ELR (cell line): Measurements from ENCODE around the gene SLC22A2.
"Not testable (repeated sequence)": the region's sequence is repeated elsewhere in the genome, so short reads cannot be mapped to it uniquely, and the experiment has no call there.

Source experiments
- DNase-seq: peaks from one replicate; pipeline ENCODE4 v3.0.0-alpha.2; 2015; ENCODE audit warnings: low read depth

The SLC22A2 gene

DNA sequence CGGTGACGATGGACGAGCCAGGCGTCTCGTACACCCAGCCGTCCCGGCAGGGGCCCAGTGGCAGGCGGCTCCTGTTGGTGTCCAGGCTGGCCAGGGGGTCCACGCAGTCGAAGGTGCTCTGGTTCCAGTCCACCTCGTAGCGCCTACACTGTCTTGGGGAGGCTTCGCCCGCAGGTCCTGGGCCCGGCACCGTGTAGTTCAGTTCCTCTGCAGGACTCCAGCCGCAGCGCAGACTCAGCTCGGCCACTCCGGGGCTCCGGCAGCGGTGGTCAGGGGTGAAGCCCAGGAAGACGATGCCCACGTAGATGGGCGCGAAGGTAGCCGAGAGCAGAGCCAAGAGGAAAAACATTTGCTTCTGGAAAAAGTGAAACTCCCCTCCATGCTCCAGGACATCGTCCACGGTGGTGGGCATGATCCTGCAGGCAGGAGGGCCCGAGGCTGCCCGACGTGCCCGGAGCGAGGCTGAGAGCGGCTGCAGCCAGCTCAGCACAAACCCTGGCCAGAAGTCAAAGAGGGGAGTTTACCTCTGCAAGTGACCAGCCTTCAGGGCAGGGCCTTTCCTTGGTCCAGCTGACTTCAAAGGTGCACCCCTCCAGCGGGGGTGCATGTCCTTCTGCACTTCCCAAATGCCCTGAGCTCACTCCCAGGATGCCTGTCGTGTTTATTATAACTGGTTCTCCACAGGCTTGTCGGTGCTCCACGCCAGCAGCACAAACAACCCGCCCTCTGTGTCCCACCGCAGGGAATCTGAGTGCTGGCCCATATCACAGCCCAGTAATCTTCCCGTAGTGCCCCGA is at the start of gene SLC22A2:
SLC22A2 (minus strand) TSS at position 476 of the 797 bp plus-strand sequence; CDS start at position 412, 64 bp downstream.
- DNase-seq, result no peak

DNA sequence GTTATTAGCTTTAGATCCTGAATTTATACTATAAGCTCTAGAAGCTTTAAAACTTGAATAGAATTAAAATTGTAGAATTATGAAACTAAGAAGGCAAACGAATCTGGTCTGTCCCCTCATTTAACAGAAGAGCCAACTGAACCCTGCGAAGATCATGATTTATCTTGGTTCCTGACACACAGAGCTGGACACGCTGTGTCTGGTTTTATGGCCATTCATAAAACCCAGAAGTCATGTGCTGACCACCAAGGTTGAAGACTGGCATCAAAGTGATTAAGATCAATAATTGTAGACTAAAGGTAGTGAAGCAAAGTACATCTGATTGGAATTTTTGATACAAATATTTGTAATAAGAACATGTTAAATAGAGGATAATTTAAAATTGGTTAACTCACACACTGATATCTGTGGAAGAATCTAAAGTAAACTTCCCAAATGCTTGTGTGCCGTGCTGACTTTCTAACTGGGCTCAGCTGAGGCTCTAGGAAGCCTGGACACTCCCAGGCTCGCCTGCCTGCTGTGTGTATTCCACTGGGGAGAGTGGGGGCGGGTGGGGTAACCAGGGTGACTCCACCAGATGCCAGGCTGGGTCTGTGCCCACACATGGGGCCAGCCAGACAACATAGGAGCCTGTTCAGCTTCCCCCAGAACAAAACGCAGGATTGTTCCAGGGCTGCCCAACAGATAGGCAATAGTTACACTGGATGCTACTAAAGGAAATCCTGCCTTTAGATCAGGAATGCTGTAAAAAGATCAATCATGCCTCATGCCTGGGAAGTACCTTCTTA is 47.5 kb upstream of the SLC22A2 start:
- no peak for DNase-seq

DNA sequence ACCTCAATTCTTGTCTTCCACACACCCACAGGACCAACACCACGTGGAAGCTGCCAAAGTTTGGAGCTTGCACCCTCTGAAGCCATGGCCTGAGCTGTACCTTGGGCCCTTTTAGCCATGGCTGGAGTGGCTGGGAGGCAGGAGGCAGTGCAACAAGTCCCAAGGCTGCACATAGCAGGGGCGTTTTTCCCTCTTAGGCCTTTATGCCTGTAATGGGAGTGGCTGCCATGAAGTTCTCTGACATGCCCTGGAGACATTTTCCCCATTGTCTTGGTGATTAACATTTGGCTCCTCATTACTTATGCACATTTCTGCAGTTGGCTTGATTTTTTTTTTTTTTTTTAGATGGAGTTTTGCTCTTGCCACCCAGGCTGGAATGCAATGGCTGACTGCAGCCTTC is 45.2 kb upstream of the SLC22A2 start:
- no peak for DNase-seq

DNA sequence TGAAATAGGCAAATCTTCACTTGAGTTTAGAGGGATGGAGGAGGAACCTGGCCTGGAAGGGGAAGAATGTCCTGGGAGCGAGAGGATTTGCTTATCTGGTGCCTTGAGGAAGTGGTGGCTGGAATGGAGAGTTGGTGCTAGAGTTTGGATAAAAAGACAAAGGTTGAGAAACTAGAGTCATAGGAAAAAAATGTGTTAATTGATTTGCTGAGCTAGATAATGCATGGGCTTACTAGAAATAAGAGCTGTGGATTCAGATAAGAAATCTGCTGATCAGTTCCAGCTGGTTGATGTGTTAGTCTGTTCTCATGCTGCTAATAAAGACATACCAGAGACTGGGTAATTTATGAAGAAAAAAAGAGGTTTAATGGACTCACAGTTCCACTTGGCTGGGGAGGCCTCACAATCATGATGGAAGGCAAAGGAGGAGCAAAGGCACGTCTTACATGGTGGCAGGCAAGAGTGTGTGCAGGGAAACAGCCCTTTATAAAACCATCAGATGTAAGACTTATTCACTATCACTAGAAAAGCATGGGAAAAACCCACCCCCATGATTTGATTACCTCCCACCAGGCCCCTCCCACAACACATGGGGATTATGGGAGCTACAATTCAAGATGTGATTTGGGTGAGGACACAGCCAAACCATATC is 43.9 kb upstream of the SLC22A2 start:
- not testable (repeated sequence) for DNase-seq

- no peak for DNase-seq
Measured at GRCh38 chr6:160301339-160301738, 42.7 kb upstream of the SLC22A2 start.

DNA sequence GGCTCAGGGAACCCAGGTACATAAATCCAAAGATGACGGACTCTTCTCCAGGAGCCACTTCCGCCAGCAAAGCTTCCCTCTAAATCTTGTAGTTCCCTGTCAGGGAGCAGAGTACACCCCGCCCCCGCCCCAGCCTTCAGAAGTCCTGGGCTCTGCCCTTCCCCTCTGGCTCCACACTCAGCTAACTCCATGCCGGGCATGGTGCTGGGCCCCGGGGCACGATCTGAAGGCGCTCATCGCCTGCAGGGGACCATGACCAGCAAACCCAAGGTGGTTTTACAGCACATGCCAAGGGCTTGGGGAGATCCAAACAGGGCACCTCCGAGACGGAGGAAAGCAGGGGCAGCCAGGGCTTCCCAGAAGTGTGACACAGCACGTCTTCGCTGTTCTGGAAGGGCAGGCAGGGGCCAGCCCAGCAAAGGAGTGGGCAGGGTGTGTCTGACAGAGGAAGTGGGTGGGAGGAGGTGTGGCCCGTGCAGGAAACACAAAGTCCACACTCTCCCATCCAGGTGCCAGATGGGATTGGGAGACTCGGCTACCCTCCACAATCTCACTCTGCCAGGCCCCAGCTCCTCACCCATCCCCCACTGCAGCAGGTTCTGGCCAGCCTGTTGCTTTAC is 41.6 kb upstream of the SLC22A2 start:
- no peak for DNase-seq

DNA sequence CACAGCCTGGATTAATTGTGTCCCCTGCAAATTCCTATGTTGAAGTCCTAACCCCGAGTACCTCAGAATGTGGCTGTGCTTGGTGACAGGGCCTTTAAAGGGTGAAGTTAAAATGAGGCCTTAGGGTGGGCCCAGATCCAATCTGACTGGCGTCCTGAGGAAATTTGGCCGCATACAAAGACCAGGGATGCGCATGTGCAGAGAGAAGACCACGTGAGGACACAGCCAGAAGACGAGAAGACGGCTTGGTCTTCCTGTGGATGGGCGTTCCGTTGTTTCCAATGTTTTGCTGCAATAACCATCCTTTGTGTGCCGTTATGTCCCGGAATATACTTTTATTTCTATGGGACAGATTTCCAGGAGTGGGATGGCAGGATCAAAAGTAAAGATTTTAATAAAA is 40.9 kb upstream of the SLC22A2 start:
- no peak for DNase-seq

DNA sequence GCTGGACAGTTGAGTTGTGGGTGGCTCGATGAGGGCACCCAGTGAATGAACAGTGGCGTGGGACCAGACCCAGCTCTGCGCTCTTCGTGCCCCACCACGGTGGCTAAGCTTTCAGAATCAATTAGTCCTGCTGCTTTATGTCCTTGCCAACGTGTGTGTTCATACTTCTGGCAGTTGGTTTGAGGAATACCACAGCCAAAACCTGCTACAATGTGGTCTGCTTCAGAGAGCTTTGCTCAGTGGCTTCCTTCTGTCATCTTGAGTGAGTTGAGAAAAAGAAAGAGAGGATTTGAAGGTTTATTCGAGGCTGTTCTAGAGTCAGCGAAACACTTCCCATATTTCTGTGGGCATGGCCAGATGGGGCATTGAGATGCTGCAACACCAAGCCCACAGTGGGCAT is 39.5 kb upstream of the SLC22A2 start:
- no peak for DNase-seq

DNA sequence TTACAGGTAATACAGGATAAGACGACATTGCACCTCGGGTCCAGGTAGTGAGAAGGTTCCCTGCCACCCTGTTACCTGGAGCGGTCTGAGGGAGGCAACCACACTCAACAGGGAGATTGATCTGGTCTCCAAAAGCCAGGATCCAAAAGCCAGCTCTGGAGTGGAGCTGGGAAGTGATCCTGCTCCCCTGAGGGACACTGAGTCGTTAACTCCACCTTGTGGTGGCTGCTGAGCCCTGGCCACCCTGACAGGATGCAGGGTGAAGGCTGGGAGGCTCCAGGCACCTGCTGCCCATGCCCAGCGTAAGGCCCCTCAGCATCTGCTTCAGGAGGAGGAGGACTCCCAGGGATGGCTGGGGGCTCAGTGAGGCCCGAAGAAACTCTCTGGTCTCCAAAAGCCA is 38.7 kb upstream of the SLC22A2 start:
- DNase-seq, result peak; percentile 24

GRCh38 chr6:160293844-160294243 is 35.2 kb upstream of the SLC22A2 start:
- peak; percentile 30 for DNase-seq

- no peak for DNase-seq
Measured at GRCh38 chr6:160285541-160286105, 27.0 kb upstream of the SLC22A2 start.

DNA sequence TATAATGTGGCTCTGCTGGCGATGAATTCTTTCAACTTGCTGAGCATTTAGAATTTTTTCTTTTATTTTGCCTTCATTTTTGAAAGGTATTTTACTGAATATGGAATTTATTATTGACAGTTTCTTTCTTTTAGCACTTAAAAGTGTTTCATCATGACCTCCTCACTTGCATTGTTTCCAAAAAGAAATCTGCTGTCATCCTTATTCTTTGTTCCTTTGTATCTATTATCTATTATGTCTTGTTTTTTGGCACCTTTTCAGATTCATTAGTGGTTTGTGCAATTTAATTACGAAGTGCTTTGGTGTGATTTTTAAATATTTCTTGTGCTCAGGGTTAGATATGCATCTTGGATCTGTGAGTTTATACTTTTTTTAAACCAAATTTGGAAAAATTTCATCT is 26.0 kb upstream of the SLC22A2 start:
- DNase-seq, result no peak

GRCh38 chr6:160282444-160282843 is 23.8 kb upstream of the SLC22A2 start:
- no peak for DNase-seq

DNA sequence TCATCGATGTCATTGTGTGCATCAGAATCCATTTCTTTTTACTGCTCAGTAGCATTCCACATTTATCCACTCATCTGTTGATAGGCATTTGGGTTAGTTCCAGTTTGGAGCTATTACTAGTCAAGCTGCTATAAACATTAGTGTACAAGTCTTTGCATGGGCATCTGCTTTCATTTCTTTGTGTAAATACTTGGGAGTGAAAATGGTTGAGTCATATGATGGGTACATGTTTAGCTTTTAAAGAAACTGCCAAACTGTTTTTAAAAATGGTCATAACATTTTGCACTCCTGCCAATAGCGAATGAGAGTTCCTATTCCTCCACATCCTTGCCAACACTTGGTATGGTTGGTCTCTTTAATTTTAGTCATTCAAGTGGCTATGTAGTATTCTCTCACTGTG is 21.2 kb upstream of the SLC22A2 start:
- peak; percentile 74 for DNase-seq

DNA sequence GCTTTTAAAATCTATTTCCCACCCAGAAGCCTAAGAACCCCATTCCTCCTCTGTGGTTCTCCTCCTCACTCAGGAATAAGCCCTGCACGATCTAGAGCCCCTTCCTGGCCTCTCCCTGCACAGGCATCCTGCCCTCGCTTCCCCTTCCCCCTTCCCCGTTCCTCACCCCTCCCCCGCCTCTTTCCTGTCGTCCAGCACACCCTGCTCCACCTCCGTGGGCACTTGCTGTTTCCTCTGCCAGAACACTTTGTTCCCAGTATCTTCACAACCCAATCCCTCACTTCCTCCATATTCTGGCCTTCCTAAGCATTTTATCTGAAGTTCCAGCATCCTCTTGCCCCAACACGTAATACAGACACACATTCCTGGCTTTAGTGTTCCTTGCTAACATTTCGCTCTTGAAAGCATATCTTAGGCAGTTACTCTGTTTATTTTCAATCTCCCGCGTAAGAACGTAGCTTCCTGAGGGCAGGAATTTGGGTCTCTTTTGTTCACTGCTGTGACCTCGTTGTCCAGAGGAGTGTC is 20.2 kb upstream of the SLC22A2 start:
- no peak for DNase-seq

DNA sequence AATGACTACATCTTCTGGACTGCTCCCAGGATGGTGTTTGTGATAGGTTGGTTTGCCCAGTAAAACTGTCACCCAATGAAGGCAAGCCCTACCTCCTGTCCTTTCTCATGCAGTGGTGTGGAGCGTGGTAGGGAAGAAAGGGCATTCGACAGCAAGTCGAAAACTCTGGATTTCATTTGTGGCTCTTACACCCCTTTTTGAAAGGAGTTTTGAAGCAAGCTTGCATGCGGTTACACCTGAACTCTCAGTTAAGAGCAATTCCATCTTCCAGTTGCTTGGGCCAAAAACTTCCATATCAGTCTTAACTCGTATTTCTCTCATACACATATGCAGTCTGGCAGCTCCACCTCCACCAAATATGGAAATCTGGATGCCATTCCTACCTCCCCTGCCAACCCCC is 19.7 kb upstream of the SLC22A2 start:
- no peak for DNase-seq

GRCh38 chr6:160277546-160277945 is 18.9 kb upstream of the SLC22A2 start:
- no peak for DNase-seq

- DNase-seq, result no peak
Measured at GRCh38 chr6:160277144-160277543, 18.5 kb upstream of the SLC22A2 start.

DNA sequence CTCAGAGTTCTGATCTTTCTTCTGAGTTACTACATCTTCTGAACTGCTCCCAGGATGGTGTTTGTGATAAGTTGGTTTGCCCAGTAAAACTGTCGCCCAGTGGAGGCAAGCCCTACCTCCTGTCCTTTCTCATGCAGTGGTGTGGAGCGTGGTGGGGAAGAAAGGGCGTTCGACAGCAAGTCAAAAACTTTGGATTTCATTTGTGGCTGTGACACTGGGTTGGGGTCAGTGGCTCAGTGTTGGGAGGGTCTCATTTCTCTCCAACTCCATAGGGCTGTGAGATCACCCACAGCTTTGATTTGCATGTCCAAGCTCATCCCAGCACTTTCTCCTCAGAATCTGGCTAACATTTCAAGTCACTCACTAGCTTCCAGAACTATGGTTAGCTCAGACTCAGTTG is 17.5 kb upstream of the SLC22A2 start:
- DNase-seq, result no peak

DNA sequence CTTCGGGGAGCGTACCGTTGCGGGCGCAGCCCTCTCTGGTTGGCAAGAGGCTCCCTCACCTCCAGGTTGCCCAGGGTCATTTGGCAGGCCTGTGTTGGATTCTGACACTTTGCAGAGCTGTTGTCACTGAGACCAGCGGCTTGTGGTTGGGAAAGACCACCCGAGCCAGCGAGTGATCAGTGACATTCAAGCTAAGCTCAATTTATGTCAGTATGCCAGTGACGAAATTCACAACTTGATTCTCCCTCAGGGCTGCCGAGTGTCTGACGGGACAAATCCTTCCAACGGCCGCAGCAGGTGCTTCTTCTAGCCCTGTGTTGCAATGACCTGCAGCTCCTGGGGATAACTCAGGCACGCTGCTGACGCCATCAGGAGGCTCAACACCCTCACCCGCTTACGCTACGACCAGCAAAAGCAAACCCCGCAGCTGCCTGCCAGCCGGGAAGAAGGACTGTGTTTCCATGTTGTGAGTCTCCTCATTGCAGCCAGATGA is 16.9 kb upstream of the SLC22A2 start:
- no peak for DNase-seq

- no peak for DNase-seq
Measured at GRCh38 chr6:160274871-160275510, 16.4 kb upstream of the SLC22A2 start.
